A549 (cell line): Measurements from ENCODE around the gene CCDC152.

Experiments
- BHLHE40 ChIP-seq: IDR thresholded peaks from 2 replicates; pipeline ENCODE4 v1.6.1; 2012; ENCODE audit warnings: low read depth, low read length, inconsistent platforms
- CTCF ChIP-seq: fragments of >200 bp; sonication (Bioruptor Twin); formaldehyde crosslinking; IDR thresholded peaks from 3 replicates; pipeline ENCODE4 v1.5.1; 2016
- E2F6 ChIP-seq: IDR thresholded peaks from 2 replicates; pipeline ENCODE4 v1.6.1; 2012; ENCODE audit warnings: low read depth, borderline replicate concordance
- EP300 ChIP-seq, 2 experiments: fragments of >200 bp; sonication (Bioruptor Twin); formaldehyde crosslinking; IDR thresholded peaks; 2 replicates in 1 of 2; 3 replicates in 1 of 2; pipeline ENCODE4 v1.6.1; 2016 to 2017
- HOXA7 ChIP-seq: fragments of 250-450 bp; sonication (Bioruptor Pico); IDR thresholded peaks from 2 replicates; pipeline ENCODE4 v1.5.0; 2020; ENCODE audit warnings: mild to moderate bottlenecking, moderate library complexity
- JUN ChIP-seq, 2 experiments: fragments of >200 bp; sonication (Bioruptor Twin); formaldehyde crosslinking; IDR thresholded peaks; 2 replicates in 1 of 2; 3 replicates in 1 of 2; pipeline ENCODE4 v1.6.1; 2016 to 2017
- MAZ ChIP-seq: fragments of 150-350 bp; IDR thresholded peaks from 2 replicates; pipeline ENCODE4 v1.6.1; 2014; ENCODE audit warnings: antibody characterized with exemption, low read depth, low read length, borderline replicate concordance
- MYC ChIP-seq: IDR thresholded peaks from 2 replicates; pipeline ENCODE4 v1.6.1; 2012; ENCODE audit warnings: mild to moderate bottlenecking, inconsistent platforms, low read length, improper control_type of control experiment, borderline replicate concordance
- NR3C1 ChIP-seq: fragments of >200 bp; sonication (Bioruptor Twin); formaldehyde crosslinking; IDR thresholded peaks from 3 replicates; pipeline ENCODE4 v1.6.1; 2017
- RAD21 ChIP-seq, 2 experiments: fragments of >200 bp in 1 of 2; sonication (Bioruptor Twin) in 1 of 2; formaldehyde crosslinking in 1 of 2; IDR thresholded peaks in 1 of 2; conservative IDR thresholded peaks in 1 of 2; 2 replicates in 1 of 2; 3 replicates in 1 of 2; pipeline ENCODE4 v1.6.1; 2012 to 2018; ENCODE audit warnings: inconsistent platforms in 1 of 2
- REST ChIP-seq: fragments of 200-600 bp; sonication (generic); IDR thresholded peaks from 2 replicates; pipeline ENCODE4 v1.6.1; 2016; ENCODE audit warnings: antibody characterized with exemption, mild to moderate bottlenecking, moderate library complexity
- SMC3 ChIP-seq: fragments of >200 bp; sonication (Bioruptor Twin); formaldehyde crosslinking; IDR thresholded peaks from 3 replicates; pipeline ENCODE4 v1.6.1; 2018; ENCODE audit warnings: inconsistent platforms
- ZC3H11A ChIP-seq: fragments of 450-650 bp; IDR thresholded peaks from 2 replicates; pipeline ENCODE4 v1.6.1; 2014; ENCODE audit warnings: antibody characterized with exemption, mild to moderate bottlenecking

- TF ChIP-seq RAD21 (conservative IDR thresholded peaks at IDR 0.05 in 1 of 2, IDR thresholded peaks at IDR 0.05 in 1 of 2), result no peak
- no peak for TF ChIP-seq HOXA7 (CRISPR knock-in tag)
- TF ChIP-seq NR3C1, result no peak
- no peak for TF ChIP-seq E2F6
- no peak for TF ChIP-seq MAZ
- no peak for TF ChIP-seq MYC
- no peak for TF ChIP-seq BHLHE40
- TF ChIP-seq JUN (IDR thresholded peaks at IDR 0.05), result no peak
- TF ChIP-seq EP300 (IDR thresholded peaks at IDR 0.05), result no peak
- TF ChIP-seq REST, result no peak
- TF ChIP-seq ZC3H11A, result no peak
- TF ChIP-seq SMC3, result no peak
- TF ChIP-seq CTCF, result no peak
These were observed 15.8 kb downstream of the CCDC152 start for GRCh38 chr5:42772265-42772993.
